ENCODE results near the gene ABHD16A.

DNA sequence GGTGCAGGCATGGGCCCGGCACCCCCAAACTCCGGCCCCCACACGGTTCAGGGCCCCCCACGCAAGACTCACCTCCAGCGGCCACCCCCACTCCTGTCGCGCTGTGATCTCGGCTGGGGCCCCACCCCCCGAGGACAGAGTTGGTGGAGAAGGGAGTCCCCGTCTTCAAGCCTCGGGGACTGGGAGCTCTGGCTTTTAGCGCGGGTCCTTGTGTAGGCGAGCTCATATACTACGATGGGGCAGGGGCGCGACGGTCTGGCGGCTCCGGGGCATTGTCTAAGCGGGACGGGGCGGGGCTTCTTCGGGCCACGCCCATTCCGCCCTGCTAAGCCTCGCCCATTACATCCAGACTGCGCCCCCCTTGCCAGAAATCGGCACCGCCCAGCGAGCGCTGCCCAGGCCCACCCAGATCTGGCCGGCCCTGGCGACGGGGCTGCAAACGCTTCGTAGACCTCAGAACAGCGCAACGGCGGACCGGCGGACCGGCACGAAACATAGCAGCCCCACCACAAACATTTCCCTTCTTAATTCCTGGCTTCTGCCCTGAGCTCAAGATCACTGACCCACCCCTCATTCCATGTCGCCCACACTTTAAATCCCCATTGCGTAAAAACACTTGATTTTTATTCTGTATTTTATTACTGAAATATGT is 27.0 kb upstream of the ABHD16A start:
- TF ChIP-seq POLR2AphosphoS5 (IDR thresholded peaks at IDR 0.05), result peak; percentile 37 to 63 (median 59)
- TF ChIP-seq POLR2A (IDR thresholded peaks at IDR 0.05), result peak in 1 of 4 donors; percentile 6
